NCI-H1048 (cell line): ENCODE measurements around the gene VARS1.
"Not testable (repeated sequence)": the region's sequence is repeated elsewhere in the genome, so short reads cannot be mapped to it uniquely, and the experiment has no call there.

Source experiments
- DNase-seq: peaks from one replicate; lab custom pipeline; 2025; lab: John Stamatoyannopoulos, UW

The VARS1 gene

GRCh38 chr6:31794294-31794865 lies 1.2 kb downstream of the VARS1 start:
- DNase-seq, result no peak

GRCh38 chr6:31793927-31794245 lies 1.7 kb downstream of the VARS1 start:
- not testable (repeated sequence) for DNase-seq

DNA sequence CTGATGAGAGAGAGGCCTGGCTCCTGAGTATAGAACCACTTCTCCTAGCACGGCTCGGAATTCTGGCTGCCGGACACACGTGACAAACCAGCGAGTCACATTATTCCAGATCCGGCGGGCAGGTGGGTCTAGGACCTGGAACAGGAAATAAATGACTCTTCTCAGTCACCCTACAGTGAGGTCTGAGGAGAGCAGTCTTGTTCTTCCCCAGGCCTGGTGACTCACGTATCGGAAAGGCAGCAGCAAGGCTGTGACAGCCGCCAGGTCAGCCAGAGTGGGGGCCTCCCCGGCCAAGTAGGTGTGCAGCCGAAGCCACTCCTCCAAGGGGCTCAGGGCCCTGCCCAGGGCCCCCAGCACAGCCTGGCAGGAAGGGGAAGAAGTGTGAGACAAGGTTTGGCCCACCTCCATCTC lies 2.8 kb downstream of the VARS1 start:
- DNase-seq, result no peak

DNA sequence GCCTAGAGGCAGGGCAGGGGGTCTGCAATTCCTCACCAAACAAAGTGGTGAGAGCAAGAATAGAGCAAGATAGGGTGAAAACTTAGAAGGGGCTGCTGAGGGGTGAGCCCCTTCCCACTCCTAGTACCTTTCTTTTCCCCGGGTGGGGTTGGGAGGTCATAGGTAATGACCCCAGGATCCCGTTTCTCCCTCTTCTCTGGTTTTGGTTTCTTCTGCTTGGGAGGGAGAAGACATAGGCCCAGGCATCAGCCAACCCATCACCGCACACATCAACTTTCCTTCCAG lies 3.5 kb downstream of the VARS1 start:
- DNase-seq, result no peak

GRCh38 chr6:31791324-31792089 lies 4.0 kb downstream of the VARS1 start:
- DNase-seq, result no peak

DNA sequence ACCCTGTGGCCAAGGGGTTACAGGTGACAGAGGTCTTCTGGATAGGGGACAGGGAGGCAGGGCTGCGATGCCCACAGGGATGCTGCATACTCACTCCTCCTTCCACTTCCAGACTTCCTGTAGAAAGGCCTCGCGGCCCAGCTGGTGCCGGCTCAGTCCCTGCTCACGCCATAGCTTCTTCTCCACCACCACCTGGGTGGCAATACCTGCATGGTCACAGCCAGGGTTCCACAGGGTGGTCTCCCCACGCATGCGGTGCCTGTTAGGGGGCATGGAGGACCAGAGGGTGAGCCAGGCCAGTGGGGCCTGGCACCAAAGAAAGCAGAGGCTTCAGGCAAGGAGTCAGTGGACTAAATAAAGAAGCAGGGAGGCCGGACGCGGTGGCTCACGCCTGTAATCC lies 10.1 kb downstream of the VARS1 start:
- no peak for DNase-seq

DNA sequence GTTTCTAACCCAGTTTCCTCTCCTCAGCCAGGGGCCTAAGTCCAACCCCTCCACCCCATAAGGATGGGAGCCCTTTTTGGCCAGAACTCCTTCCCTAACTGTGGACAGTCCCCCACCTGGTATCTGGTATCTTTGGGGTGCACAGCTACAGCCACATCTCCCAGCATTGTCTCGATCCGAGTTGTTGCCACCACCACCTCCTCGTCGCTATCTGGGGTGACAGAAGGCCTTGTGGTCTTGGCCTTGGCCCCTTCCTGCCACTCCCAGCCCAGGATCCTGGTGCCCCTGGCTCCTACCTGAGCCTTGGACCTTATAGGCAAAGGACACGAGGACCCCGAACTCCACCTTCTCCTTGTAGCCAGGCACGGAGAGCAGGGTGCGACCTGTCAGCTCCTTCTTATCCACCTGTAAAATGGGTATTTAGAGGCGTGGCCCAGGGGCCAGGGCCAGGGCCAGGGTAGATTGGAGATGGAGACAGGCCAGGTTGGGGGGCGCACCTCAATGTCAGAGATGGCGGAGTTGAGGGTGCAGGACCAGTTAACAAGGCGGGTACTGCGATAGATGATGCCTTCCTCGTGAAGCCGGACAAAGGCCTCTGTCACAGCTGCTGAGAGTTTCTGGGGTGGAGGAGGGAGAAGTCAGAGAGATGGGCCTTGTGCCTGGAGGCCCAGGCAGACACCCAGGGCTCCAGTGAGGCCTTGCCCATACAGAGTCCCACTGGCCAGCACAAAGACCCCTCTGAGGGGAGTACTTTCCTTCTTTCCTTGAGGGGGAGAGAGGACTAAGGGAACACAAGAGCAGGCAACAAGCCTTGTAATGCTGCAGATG lies 11.2 kb downstream of the VARS1 start:
- DNase-seq, result no peak

GRCh38 chr6:31782126-31782855 lies 13.3 kb downstream of the VARS1 start:
- DNase-seq, result no peak

DNA sequence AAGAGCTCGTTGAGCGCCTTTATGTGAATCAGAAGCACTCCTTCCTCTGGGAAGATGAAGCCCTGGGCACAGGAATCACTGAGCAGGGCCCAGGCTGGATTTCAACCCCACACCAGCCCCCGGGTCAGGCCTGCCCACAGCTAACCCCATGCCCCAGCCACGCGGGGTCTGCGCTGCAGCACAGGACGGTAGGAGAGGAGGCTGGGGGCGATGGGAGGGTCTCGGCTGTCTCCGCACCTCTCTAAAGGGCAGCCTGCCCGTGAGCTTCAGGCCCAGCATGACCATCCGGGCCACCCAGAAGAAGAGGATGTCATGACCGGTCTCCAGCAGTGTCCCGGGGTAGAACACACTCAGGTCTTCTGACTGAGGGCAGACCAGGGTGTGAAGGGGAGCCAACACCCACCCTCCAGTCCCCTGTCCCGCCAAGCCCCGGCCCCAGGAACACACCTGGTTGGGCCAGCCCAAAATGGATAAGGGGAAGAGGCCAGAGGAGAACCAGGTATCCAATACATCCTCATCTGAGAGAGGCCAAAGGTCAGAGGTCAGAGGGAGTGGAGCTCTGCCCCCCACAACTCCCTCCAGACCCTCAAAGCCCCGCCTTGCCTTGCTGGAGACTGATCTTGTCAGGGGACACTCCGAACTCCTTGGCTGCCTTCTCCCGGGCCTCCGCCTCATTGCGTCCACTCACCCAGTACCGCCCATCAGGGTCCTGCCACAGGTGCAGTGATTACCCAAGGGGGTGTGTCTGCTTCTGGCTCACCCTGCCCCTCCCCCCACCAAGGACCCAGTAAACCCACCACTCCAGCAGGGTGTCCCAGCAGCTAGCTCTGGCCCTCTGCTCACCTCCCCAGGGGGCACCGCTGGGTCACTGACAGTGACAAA lies 14.1 kb downstream of the VARS1 start:
- DNase-seq, result no peak

DNA sequence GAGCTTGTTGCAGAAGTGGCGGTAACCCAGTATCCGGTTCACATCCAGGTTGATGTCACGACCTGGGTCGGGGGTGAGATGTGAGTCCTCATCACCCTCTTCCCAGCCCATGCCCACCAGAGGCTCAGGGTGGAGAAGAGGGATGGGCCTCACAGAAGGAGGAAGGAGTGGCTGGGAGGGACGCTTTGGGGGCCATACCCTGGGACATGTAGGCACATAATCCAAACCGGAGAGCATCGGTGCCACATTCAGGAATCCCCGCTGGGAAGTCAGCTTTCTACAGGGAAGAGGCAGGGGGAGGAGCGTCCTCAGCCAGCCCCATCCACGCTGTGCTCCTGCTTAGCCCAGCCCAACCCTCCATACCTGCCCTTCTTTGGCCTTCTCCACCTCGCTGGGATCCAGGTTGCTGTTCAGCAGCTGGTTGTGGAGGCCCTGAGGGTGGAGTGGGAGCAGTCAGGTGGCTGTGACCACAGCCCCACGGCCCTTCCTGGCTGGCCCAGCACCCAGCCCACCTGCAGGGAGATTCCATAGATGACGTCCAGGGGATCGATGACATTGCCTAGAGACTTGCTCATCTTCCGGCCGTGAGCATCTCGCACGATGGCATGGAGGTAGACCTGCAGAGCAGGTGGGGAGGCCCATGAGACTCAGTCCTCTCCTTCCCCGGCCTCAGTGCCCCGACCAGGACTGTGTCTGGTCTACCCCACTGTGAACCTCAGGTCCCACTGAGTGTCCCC lies 14.9 kb downstream of the VARS1 start:
- no peak for DNase-seq

- DNase-seq, result no peak
Measured at GRCh38 chr6:31779908-31780307, 15.6 kb downstream of the VARS1 start.

- no peak for DNase-seq
Measured at GRCh38 chr6:31778999-31779885, 16.3 kb downstream of the VARS1 start.

DNA sequence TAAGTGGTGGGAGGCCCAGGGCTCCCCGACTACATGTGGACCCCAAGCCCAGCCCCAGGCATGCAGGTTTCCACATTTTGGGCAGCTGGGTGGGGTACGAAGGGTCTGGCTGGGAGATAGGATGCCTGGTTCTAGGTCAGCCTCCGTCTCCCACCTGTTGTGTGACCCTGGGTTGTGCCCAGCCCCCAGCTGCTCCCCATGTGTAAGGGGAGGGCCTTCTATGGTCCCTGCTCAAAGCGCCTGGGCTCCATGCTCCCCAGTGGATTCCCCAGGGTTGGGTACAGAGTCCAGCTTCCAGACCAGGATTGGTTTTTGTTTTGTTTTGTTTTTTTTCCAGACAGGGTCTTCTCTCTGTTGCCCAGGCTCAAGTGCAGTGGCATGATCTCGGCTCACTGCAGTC lies 17.4 kb downstream of the VARS1 start:
- DNase-seq, result no peak

DNA sequence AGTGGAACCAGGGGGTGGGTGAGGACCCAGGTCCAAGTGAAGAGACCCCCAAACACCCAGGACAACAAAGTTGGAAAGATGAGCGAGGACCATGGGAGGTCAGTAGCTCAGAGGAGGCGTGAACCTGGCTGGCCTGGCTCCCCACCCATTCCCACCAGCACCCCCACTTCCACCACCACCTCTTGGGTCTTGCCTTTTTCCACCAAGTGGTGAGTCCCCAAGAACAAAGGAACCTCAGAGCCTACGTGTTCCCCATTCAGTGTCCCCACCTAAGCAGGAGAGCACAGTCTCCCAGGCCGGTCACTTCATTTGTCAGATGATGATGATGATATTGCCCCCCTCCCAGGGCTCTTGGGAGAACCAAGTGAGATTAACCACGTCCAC lies 17.9 kb downstream of the VARS1 start:
- DNase-seq, result no peak

DNA sequence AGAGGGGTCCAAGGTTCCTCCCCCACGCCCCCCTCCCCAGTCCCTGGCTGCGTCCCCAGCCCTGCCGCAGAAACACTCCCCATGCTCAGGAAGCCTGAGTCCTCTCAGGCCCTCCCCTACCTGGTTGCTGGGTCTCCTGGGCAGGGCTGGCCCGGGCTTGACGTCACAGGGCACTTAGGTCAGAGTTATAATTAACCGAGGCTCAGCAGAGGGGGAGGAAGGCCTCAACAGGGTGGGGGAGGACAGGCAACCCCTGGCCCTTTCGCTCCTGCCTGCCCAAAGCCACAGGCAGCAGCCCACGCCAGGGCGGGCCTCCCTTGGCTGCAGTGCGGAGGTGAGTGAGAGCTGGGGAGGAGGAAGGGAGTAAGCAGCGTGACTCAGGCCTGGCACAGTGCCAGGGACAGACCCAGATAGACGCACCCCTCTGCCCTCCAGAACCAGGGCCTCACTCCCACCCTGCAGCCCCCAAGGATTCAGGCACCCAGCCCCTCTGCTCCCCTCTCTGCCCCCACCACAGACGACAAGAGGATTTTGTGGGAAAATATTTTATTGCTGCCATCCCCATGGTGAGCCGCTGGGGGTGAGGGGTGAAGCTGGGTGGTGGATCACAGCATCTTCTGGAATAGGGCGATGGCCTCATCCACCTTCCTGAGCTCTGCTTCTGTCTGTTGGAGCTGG lies 18.4 kb downstream of the VARS1 start, which contains the start of gene VWA7:
Gene VWA7, minus strand, starts transcription at position 340 of the 678 bp plus-strand sequence. CDS start 549 bp downstream, outside the sequence.
- DNase-seq, result no peak

DNA sequence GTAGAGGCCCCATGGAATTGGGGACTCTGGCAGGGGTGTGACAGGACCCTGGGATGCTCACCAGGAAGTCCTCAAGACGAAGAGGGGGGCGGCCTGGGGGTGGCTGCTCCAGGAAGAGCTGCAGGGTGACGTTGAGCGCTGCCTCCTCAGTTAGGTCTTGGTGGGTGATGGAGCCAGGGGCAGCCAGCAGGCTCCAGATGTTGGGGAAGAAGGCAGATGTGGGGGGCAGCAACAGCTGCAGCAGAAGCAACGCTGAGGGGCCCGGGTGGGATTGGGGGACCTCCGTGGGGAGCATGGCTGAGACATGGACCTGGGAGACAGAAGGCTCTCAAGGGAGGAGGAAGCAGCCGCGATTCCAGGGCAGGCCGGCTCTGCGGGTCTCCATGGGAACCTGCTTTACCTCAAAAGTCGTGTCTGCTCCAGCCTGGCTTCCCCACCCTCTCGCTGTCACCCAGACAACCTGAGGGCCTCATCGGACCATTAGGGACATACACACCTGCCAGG lies 19.0 kb downstream of the VARS1 start:
- DNase-seq, result no peak

GRCh38 chr6:31775633-31776484 lies 19.7 kb downstream of the VARS1 start:
- no peak for DNase-seq

DNA sequence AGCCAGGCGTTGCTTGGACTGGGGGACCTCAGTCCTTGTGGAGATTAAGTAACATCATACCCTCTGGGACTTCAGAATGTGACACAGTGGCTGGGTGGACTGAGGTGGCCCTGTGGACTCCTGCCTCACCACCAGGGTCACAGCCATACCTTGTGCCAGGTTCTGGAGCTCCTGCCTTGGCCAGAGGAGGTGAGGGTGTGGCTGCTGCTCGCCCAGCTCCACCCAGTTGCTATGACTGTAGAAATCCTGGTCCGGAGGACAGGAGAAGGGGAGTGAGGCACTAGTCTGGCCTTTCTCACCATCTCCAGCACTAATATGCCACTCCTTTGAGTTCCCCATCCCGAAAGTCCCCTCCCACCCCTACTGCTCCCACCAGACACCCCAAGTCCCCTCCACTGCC lies 20.4 kb downstream of the VARS1 start:
- no peak for DNase-seq
